K562 (cell line): ENCODE data around the gene TXNRD2. TPM values are rescaled to one million over a fixed set of nuclear protein-coding genes. Genes with fewer than 3 reads are reported as not detected.

ENCODE experiments used
- ATAC-seq: fragments of 200-7000 bp; cut with Tn5 transposase; 3 replicates; pipeline ENCODE4 v1.9.1; 2020; ENCODE audit warnings: moderate library complexity
- BruUV-seq: library from RNA; stranded (reverse); fragments of 400-500 nt; replicated peaks from 2 replicates; lab custom pipeline; 2021; lab: Mats Ljungman, UMichigan
- CTCF ChIA-PET: fragments of 300-600 bp; formaldehyde crosslinking; extraction: SDS; loops from one replicate; lab custom pipeline; 2021; ENCODE audit warnings: low intra/inter-chr PET ratio; lab: Yijun Ruan, JAX
- POLR2A ChIA-PET: fragments of 300-600, 350-650 bp; sonication (Branson Sonifier 250); formaldehyde crosslinking; extraction: SDS; loops from one replicate; lab custom pipeline; 2021; ENCODE audit warnings: antibody characterized with exemption, inconsistent platforms; lab: Yijun Ruan, JAX
- DNase-seq, 4 experiments: peaks; one replicate each; pipeline versions ENCODE4 v3.0.0 to v3.0.0-alpha.2; 2011 to 2018; ENCODE audit warnings: low spot score in 3 of 4, mixed read lengths in 3 of 4; ENCODE audit errors: extremely low read depth in 1 of 4
- FAIRE-seq: peaks from 2 replicates; lab custom pipeline; 2011; peaks lifted over from hg19 to GRCh38; lab: Jason Lieb, UNC
- H2AFZ ChIP-seq: 2 replicates; pipeline ENCODE4 v1.6.0; 2011; ENCODE audit warnings: low read depth, low read length, control low read depth, inconsistent platforms
- H3K27ac ChIP-seq: fragments of 200-600 bp; 3 replicates; pipeline ENCODE4 v1.8.0; 2011; ENCODE audit warnings: low read depth, mild to moderate bottlenecking, control low read depth, inconsistent platforms, low read length, moderate library complexity, mixed read lengths; ENCODE audit errors: extremely low read depth
- H3K27me3 ChIP-seq, 2 experiments: fragments of 300-600 bp in 1 of 2; 2 replicates in 1 of 2; 3 replicates in 1 of 2; pipeline versions ENCODE4 v1.6.0 to v1.8.0; 2011; ENCODE audit warnings: inconsistent platforms in 2 of 2, low read length in 2 of 2, mild to moderate bottlenecking in 1 of 2, mixed read lengths in 1 of 2, moderate library complexity in 1 of 2; ENCODE audit not compliant: control insufficient read depth in 2 of 2, insufficient read depth in 2 of 2
- H3K36me3 ChIP-seq: fragments of 300-600 bp; 3 replicates; pipeline ENCODE4 v1.8.0; 2011; ENCODE audit warnings: mild to moderate bottlenecking, low read length, inconsistent platforms; ENCODE audit not compliant: control insufficient read depth, insufficient read depth
- H3K4me1 ChIP-seq, 2 experiments: fragments of 200-600 bp in 1 of 2; replicated peaks in 1 of 2; 2 replicates in 1 of 2; 3 replicates in 1 of 2; pipeline versions ENCODE4 v1.5.1 to v1.8.0; 2011; ENCODE audit warnings: inconsistent platforms in 2 of 2, low read length in 2 of 2, mild to moderate bottlenecking in 1 of 2, mixed read lengths in 1 of 2, moderate library complexity in 1 of 2; ENCODE audit not compliant: control insufficient read depth in 2 of 2, insufficient read depth in 2 of 2
- H3K4me2 ChIP-seq: 2 replicates; pipeline ENCODE4 v1.6.1; 2011; ENCODE audit warnings: low read length, control low read depth, inconsistent platforms, mixed read lengths; ENCODE audit not compliant: insufficient read depth
- H3K4me3 ChIP-seq: fragments of 200-600 bp; sonication (generic), shearing (Covaris generic); 2 replicates; pipeline ENCODE4 v1.5.1; 2016; ENCODE audit warnings: control low read depth, inconsistent platforms
- H3K79me2 ChIP-seq: fragments of 200-600 bp; 3 replicates; pipeline ENCODE4 v1.8.0; 2011; ENCODE audit warnings: low read length, inconsistent platforms; ENCODE audit not compliant: control insufficient read depth, insufficient read depth
- H3K9ac ChIP-seq, 2 experiments: 2 replicates each; pipeline versions ENCODE4 v1.6.0 to v1.6.1; 2011; ENCODE audit warnings: low read depth in 2 of 2, low read length in 2 of 2, control low read depth in 1 of 2, inconsistent platforms in 1 of 2, mild to moderate bottlenecking in 1 of 2, mixed read lengths in 1 of 2; ENCODE audit not compliant: insufficient read depth in 1 of 2
- H3K9me1 ChIP-seq: one replicate; pipeline ENCODE4 v1.6.0; 2011; ENCODE audit warnings: inconsistent platforms, mild to moderate bottlenecking, low read length, moderate library complexity; ENCODE audit not compliant: control insufficient read depth, insufficient read depth
- H3K9me3 ChIP-seq: replicated peaks from 2 replicates; pipeline ENCODE4 v1.5.1; 2011; ENCODE audit warnings: low read depth, low read length, inconsistent platforms; ENCODE audit not compliant: control insufficient read depth, insufficient read depth
- H4K20me1 ChIP-seq: replicated peaks from 2 replicates; pipeline ENCODE4 v1.6.1; 2011; ENCODE audit warnings: low read length, inconsistent platforms, mixed read lengths; ENCODE audit not compliant: control insufficient read depth, insufficient read depth
- CBX8 ChIP-seq: fragments of 200-600 bp; sonication (generic); IDR thresholded peaks from 2 replicates; pipeline ENCODE4 v1.6.1; 2012; ENCODE audit warnings: borderline replicate concordance, mixed run types, low read depth, mild to moderate bottlenecking, moderate library complexity, mixed read lengths, low read length, control low read depth, inconsistent platforms; ENCODE audit not compliant: poor library complexity, severe bottlenecking; ENCODE audit errors: extremely low read depth
- CHAMP1 ChIP-seq: fragments of 450-650 bp; IDR thresholded peaks from 2 replicates; pipeline ENCODE4 v1.6.1; 2016; ENCODE audit warnings: mild to moderate bottlenecking
- CHCHD3 ChIP-seq: fragments of 250-450 bp; sonication (Bioruptor Pico); IDR thresholded peaks from 2 replicates; pipeline ENCODE4 v2.1.2; 2022; ENCODE audit warnings: mild to moderate bottlenecking
- CHD4 ChIP-seq: fragments of 200-600 bp; sonication (generic); IDR thresholded peaks from 3 replicates; pipeline ENCODE4 v1.6.1; 2012; ENCODE audit warnings: low read depth, mild to moderate bottlenecking, mixed read lengths, low read length, inconsistent platforms; ENCODE audit not compliant: insufficient read depth, insufficient replicate concordance, poor library complexity, severe bottlenecking
- CREBBP ChIP-seq: IDR thresholded peaks from one replicate; pipeline ENCODE4 v1.6.1; 2012; ENCODE audit warnings: low read depth, mild to moderate bottlenecking, control low read depth, inconsistent platforms, low read length
- KDM2B ChIP-seq: fragments of 250-450 bp; sonication (Bioruptor Pico); IDR thresholded peaks from 2 replicates; pipeline ENCODE4 v1.8.0; 2021; ENCODE audit warnings: mild to moderate bottlenecking, moderate library complexity
- PCBP1 ChIP-seq: fragments of 200-400 bp; formaldehyde crosslinking; IDR thresholded peaks from 2 replicates; pipeline ENCODE4 v1.6.1; 2018; ENCODE audit warnings: mild to moderate bottlenecking, low read depth, low read length; ENCODE audit not compliant: poor library complexity, severe bottlenecking
- PHB ChIP-seq: fragments of 250-450 bp; sonication (Bioruptor Pico); IDR thresholded peaks from 2 replicates; pipeline ENCODE4 v1.5.0; 2021
- POLR3A ChIP-seq: IDR thresholded peaks from 2 replicates; pipeline ENCODE4 v1.6.1; 2011; ENCODE audit warnings: borderline replicate concordance, mild to moderate bottlenecking, moderate library complexity; ENCODE audit not compliant: insufficient read length, insufficient read depth; ENCODE audit errors: extremely low read depth
- RBBP5 ChIP-seq: fragments of 200-600 bp; sonication (generic); IDR thresholded peaks from 2 replicates; pipeline ENCODE4 v1.6.1; 2012; ENCODE audit warnings: borderline replicate concordance, mild to moderate bottlenecking, low read length, control low read depth, inconsistent platforms; ENCODE audit not compliant: insufficient read depth, poor library complexity, severe bottlenecking
- SETDB1 ChIP-seq: IDR thresholded peaks from one replicate; pipeline ENCODE4 v1.6.1; 2012; ENCODE audit warnings: low read length, control low read depth, inconsistent platforms
- TEAD4 ChIP-seq, 2 experiments: sonication (generic) in 1 of 2; formaldehyde crosslinking in 1 of 2; IDR thresholded peaks; 2 replicates each; pipeline versions ENCODE4 v1.6.1 to v1.8.0; 2012 to 2022; ENCODE audit warnings: borderline replicate concordance in 1 of 2, inconsistent platforms in 1 of 2, low read length in 1 of 2, mild to moderate bottlenecking in 1 of 2, missing genetic modification reagents in 1 of 2
- ZNF586 ChIP-seq: fragments of 450-650 bp; formaldehyde crosslinking; conservative IDR thresholded peaks from 2 replicates; pipeline ENCODE4 v1.4.0; 2020; ENCODE audit warnings: mild to moderate bottlenecking, moderate library complexity
- WGBS: fragments of 100-300 bp; shearing (Covaris generic); methylation state at CpG from one replicate; pipeline ENCODE4 v1.1.6; 2016; ENCODE audit warnings: low coverage, mixed read lengths; ENCODE audit not compliant: insufficient coverage; ENCODE audit errors: missing lambda C conversion rate; 5-methylcytosine and 5-hydroxymethylcytosine counted together
- in situ Hi-C: fragments of 300-500 bp; cut with MboI; formaldehyde crosslinking; loops from 4 replicates; pipeline ENCODE4 v1.15.0; 2018; ENCODE audit warnings: inconsistent platforms, mixed read lengths
- intact Hi-C: fragments of 100-400 bp; cut with micrococcal nuclease; formaldehyde crosslinking; loops from 2 replicates; pipeline ENCODE4 v1.14.2; 2022
- polyA plus RNA-seq, 8 experiments: library from polyadenylated mRNA; depleted of rRNA in 4 of 8; stranded (reverse) in 5 of 8; unstranded in 3 of 8; fragments of >200 nt; fragmentation: Nextera tagmentation in 2 of 8; fragmentation: Illumina TruSeq in 1 of 8; extraction: Ambion mirVana in 2 of 8; extraction: Trizol in 1 of 8; gene quantifications; 2 replicates each; pipeline versions ENCODE4 v1.2.1 to v1.2.3, GENCODE V29; 2011 to 2014; ENCODE audit warnings: inconsistent platforms in 1 of 8, missing spikeins in 1 of 8
- total RNA-seq, 7 experiments: library from RNA; depleted of rRNA in 6 of 7; stranded (reverse); fragments of >200 nt in 6 of 7; fragmentation: Illumina TruSeq in 2 of 7; extraction: Trizol in 2 of 7; gene quantifications; 2 replicates each; pipeline versions ENCODE4 v1.2.1 to v1.2.3, GENCODE V29; 2011 to 2021; ENCODE audit warnings: low replicate concordance in 1 of 7

Gene TXNRD2
- total and polyA plus RNA-seq, 9 of the 15 experiments (the other 6 are each of a cell fraction or from before 2014, with no cell fraction given) = 3.3 to 80.2 (median 49.4) TPM

DNA sequence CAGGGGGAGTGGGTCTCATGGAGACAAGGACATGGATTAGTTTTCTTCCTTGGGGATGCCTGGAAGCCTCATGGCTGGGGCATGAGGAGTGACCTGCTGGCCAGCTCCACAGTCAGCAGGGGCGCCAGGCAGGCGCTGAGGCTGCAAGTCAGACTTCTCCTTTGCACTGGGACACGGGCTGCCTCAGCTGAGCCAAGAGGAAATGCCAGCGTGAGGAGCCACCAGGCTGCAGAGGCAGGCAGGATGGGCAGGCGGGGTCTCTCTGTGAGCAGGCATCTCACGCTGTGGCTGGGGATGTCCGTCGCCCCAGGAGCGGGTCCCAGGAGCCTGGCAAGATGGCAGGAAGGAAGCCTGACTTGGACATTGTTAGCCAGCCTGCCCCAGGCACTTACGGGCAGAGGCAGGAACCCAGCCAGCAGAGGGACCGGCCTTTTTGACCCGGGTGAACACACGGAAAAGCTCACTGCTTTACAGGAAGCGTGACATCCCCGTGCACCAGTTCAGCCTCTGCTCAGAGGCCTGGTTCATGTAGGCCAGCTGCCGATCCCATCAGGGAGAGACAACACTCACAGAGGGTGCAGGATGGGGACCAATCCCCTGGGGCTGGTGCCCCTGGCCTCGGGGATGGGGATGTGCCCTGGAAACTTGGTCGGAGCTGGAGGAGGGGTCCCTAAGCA, 97.1 kb downstream of the TXNRD2 start:
- Histone ChIP-seq H4K20me1 (peaks cover 35% of the 10 kb centered on the region), H3K79me2 (peaks cover 12% of the 10 kb centered on the region), H3K4me3 (no peak overlapping the region), H3K9ac (peak overlapping the region in 1 of 2 experiments; percentile 53; a peak in 2 of 4 replicates), H2AFZ (no peak overlapping the region), H3K9me1 (peaks cover 7% of the 10 kb centered on the region), H3K36me3 (peaks cover 22% of the 10 kb centered on the region), H3K9me3 (peaks cover 5% of the 10 kb centered on the region; the same call in 1 of the 2 replicates), H3K4me1 (peaks cover 0 to 50% of the 10 kb centered on the region in 2 experiments; a peak in 2 of 5 replicates), H3K27me3 (no peaks in the 10 kb centered on the region), H3K4me2 (no peak overlapping the region), H3K27ac (no peak overlapping the region)
- DNase-seq = peak in 1 of 4 experiments; percentile 28
- no TSS peak for BruUV-seq
- no peak for ATAC-seq
- ChIA-PET POLR2A (interaction anchor here (0.6 to 13.6 kb wide), 7 partner anchors 11 to 205 kb away, joined by 3 to 247 read pairs (median 3); partner anchors contain the start of genes GNB1L and RTL10), CTCF (no interaction called here)
- intact Hi-C loops (no loop called here), in situ Hi-C loops (no loop called here)
- no peak for FAIRE-seq
- 78% methylated on average over 18 of the region's 18 CpGs for WGBS
- TF ChIP-seq CREBBP = no peak
- TF ChIP-seq SETDB1 = peak; percentile 44
- TF ChIP-seq RBBP5 = peak; percentile 26
- no peak for TF ChIP-seq CHD4
- no peak for TF ChIP-seq POLR3A
- no peak for TF ChIP-seq CHAMP1
- TF ChIP-seq ZNF586 = no peak
- no peak for TF ChIP-seq PCBP1
- TF ChIP-seq CBX8 = no peak
- no peak for TF ChIP-seq CHCHD3 (CRISPR knock-in tag)
- no peak for TF ChIP-seq KDM2B (CRISPR knock-in tag)
- TF ChIP-seq PHB (CRISPR knock-in tag) = no peak; the same call in 1 of the 2 replicates
- no peak for TF ChIP-seq TEAD4 (IDR thresholded peaks at IDR 0.05; ENCODE audit: low read length)
- TF ChIP-seq TEAD4 (CRISPR knock-in tag; IDR thresholded peaks at IDR 0.05; ENCODE audit: borderline replicate concordance) = no peak
